ENCODE measurements around the gene NKX2-8. TPM values are rescaled to one million over a fixed set of nuclear protein-coding genes. Genes with fewer than 3 reads are reported as not detected.

Gene NKX2-8
- total and polyA plus RNA-seq, 2 donors (not counting 1 experiment from before 2014, with no cell fraction given) = not detected

GRCh38 chr14:36617824-36618223 is 35.4 kb upstream of the NKX2-8 start:
- no peak overlapping the region for H3K27ac Mint-ChIP-seq
- no peaks in the 10 kb centered on the region for H3K27me3 ChIP-seq (replicated peaks in 1 of 4; ENCODE audit: control extremely low read depth in 1 of 4, control insufficient read depth in 3 of 4, insufficient read depth in 4 of 4, low read length in 3 of 4)
- H3K4me3 Mint-ChIP-seq = no peak overlapping the region
- CTCF ChIA-PET = no interaction called here
- TF ChIP-seq CTCF (IDR thresholded peaks at IDR 0.05) (no peak), EZH2 (IDR thresholded peaks at IDR 0.05; ENCODE audit: borderline replicate concordance, insufficient read depth, low read depth, low read length, poor library complexity, severe bottlenecking) (no peak)
- H3K4me3 ChIP-seq (ENCODE audit: control extremely low read depth in 1 of 5, extremely low read depth in 1 of 5, insufficient read depth in 1 of 5, low read depth in 2 of 5, low read length in 4 of 5) = no peak overlapping the region
- intact Hi-C loops (cut with micrococcal nuclease) = no loop called here
- no peaks in the 10 kb centered on the region for H3K36me3 ChIP-seq (replicated peaks in 1 of 2; ENCODE audit: control extremely low read depth in 1 of 2, control insufficient read depth in 1 of 2, extremely low read depth in 1 of 2, insufficient read depth in 2 of 2, low read length in 1 of 2)
- ATAC-seq (ENCODE audit: low read depth) = no peak
- no peak for DNase-seq
- H3K4me1 Mint-ChIP-seq = no peaks in the 10 kb centered on the region
- POLR2A ChIA-PET = no interaction called here
- peaks cover 1 to 4% (median 1%) of the 10 kb centered on the region in 3 donors for H3K9me3 ChIP-seq (ENCODE audit: control extremely low read depth in 1 of 3, control insufficient read depth in 2 of 3, insufficient read depth in 1 of 3, low read length in 2 of 3)
- H4K20me1 ChIP-seq (ENCODE audit: control insufficient read depth, insufficient read depth, low read length, poor library complexity, severe bottlenecking) = no peaks in the 10 kb centered on the region
- H3K4me2 ChIP-seq (replicated peaks; ENCODE audit: low read depth, low read length, poor library complexity, severe bottlenecking) = no peak overlapping the region
- H3K9ac ChIP-seq (ENCODE audit: low read length) = no peak overlapping the region
- H3K9me3 Mint-ChIP-seq (ENCODE audit: insufficient read depth) = peaks cover 2% of the 10 kb centered on the region
- H3K4me1 ChIP-seq (ENCODE audit: control insufficient read depth in 2 of 2, insufficient read depth in 2 of 2, low read length in 2 of 2) = no peaks in the 10 kb centered on the region
- no peaks in the 10 kb centered on the region for H3K79me2 ChIP-seq (ENCODE audit: control insufficient read depth, insufficient read depth, low read length)
- H2AFZ ChIP-seq (ENCODE audit: insufficient read depth, low read depth, low read length, poor library complexity, severe bottlenecking) = no peak overlapping the region
- no peaks in the 10 kb centered on the region for H3K27me3 Mint-ChIP-seq
- H3K27ac ChIP-seq (ENCODE audit: low read length in 2 of 2) = no peak overlapping the region
- 79% methylated on average over 4 of the region's 5 CpGs for WGBS (ENCODE audit: insufficient coverage)

GRCh38 chr14:36605506-36605857 is 23.1 kb upstream of the NKX2-8 start:
- Histone ChIP-seq H3K27ac (ENCODE audit: low read length in 2 of 2) (no peak overlapping the region), H3K4me1 (ENCODE audit: control insufficient read depth in 2 of 2, insufficient read depth in 2 of 2, low read length in 2 of 2) (no peaks in the 10 kb centered on the region), H3K36me3 (replicated peaks in 1 of 2; ENCODE audit: control extremely low read depth in 1 of 2, control insufficient read depth in 1 of 2, extremely low read depth in 1 of 2, insufficient read depth in 2 of 2, low read length in 1 of 2) (no peaks in the 10 kb centered on the region), H3K79me2 (ENCODE audit: control insufficient read depth, insufficient read depth, low read length) (no peaks in the 10 kb centered on the region), H3K9ac (ENCODE audit: low read length) (no peak overlapping the region), H3K4me2 (replicated peaks; ENCODE audit: low read depth, low read length, poor library complexity, severe bottlenecking) (no peak overlapping the region), H2AFZ (ENCODE audit: insufficient read depth, low read depth, low read length, poor library complexity, severe bottlenecking) (no peak overlapping the region), H3K9me3 (ENCODE audit: control extremely low read depth in 1 of 3, control insufficient read depth in 2 of 3, insufficient read depth in 1 of 3, low read length in 2 of 3) (no peaks in the 10 kb centered on the region), H4K20me1 (ENCODE audit: control insufficient read depth, insufficient read depth, low read length, poor library complexity, severe bottlenecking) (no peaks in the 10 kb centered on the region), H3K27me3 (replicated peaks in 1 of 4; ENCODE audit: control extremely low read depth in 1 of 4, control insufficient read depth in 3 of 4, insufficient read depth in 4 of 4, low read length in 3 of 4) (no peaks in the 10 kb centered on the region), H3K4me3 (ENCODE audit: control extremely low read depth in 1 of 5, extremely low read depth in 1 of 5, insufficient read depth in 1 of 5, low read depth in 2 of 5, low read length in 4 of 5) (no peak overlapping the region)
- H3K27ac Mint-ChIP-seq = no peak overlapping the region
- TF ChIP-seq CTCF (IDR thresholded peaks at IDR 0.05) (no peak), EZH2 (IDR thresholded peaks at IDR 0.05; ENCODE audit: borderline replicate concordance, insufficient read depth, low read depth, low read length, poor library complexity, severe bottlenecking) (no peak)
- no peaks in the 10 kb centered on the region for H3K9me3 Mint-ChIP-seq (ENCODE audit: insufficient read depth)
- DNase-seq (no peak), ATAC-seq (ENCODE audit: low read depth) (no peak)
- ChIA-PET CTCF (interaction anchor here (0.7 kb wide), 1 partner anchor 783 kb away, joined by 3 read pairs; no protein-coding TSS in a partner anchor), POLR2A (no interaction called here)
- intact Hi-C loops (cut with micrococcal nuclease) = no loop called here
- H3K27me3 Mint-ChIP-seq = peaks cover 11% of the 10 kb centered on the region
- WGBS (ENCODE audit: insufficient coverage) = no CpG with 5 or more reads among the region's 1 CpG
- no peaks in the 10 kb centered on the region for H3K4me1 Mint-ChIP-seq
- H3K4me3 Mint-ChIP-seq = no peak overlapping the region

All from B cell (primary cell).